NCI-H2196 (cell line): Measurements from ENCODE around the gene SQOR.

Experiments used
- DNase-seq: peaks from one replicate; lab custom pipeline; 2025; ENCODE audit not compliant: unreplicated experiment; lab: John Stamatoyannopoulos, UW

The SQOR gene

DNA sequence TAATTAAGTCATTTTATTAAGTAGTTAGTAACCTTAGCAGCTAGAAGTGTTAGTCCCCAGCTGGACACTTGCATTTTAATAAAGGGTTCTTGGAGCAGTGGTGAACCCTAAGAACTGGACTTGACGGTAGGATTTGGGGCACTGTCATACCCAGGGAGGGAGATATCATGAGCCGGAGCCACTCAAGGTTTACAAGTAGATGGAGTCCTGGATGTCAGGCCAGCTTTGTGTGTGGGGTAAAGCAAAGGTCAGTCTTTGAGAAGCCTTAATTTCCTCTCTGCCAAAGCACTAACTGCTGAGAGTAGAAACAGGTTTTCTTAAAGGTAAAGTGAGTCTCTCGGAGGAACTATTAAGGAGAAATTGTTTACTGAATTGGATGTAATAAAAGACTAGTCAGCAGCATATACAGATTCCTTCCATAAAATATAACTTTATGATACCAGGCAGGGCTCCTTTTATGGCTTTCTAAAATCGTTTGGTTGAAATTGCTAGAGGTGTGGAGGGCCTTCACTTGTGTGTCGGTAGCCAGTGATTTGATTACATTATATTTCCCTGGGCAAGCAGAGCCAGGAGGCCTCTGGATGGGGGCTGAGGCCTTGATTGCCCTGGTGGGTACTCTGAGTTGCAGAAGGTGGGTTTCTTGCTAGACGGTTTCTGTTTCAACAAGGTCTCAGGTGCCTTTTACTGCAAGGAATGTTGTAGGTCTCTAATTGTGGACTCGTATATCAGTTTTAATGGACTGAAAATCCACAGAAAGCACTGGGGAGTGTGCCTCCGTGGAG, 23.1 kb downstream of the SQOR start:
- no peak for DNase-seq

DNA sequence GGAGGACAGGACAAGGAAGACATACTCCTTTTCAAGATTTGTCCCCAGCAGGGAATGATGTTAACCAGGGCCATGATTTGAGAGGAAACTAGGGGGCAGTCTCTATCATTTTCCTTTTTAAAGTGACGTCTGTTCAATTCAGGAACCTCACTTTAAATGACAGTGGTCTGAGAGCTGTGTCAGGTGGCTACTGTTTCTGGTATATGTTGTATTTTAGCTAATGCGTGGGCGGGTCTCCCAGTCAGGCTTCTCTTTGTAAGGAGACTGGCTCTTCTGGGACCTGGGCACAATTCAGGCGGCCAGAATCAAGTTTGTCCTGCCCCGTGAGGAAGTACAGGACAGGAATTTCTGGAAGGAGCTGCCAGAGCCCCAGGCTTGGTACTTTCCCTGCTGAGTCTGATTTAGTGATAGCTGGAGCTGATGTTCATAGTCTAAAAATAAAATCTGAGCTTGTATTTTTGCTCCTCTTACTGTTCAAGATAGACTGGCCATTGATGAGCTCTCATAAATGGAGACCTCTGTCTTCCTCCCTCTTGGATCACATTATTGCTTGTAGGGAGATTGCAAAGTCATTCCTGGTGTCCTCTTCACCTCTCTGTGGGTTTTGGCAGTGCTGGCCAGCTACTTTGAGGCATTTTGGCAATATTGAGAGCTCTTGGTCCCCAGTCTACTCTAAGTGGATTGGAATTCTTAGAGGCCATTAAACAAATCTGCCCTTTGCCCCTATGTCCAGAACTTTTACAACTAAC, 25.6 kb downstream of the SQOR start:
- DNase-seq: no peak

DNA sequence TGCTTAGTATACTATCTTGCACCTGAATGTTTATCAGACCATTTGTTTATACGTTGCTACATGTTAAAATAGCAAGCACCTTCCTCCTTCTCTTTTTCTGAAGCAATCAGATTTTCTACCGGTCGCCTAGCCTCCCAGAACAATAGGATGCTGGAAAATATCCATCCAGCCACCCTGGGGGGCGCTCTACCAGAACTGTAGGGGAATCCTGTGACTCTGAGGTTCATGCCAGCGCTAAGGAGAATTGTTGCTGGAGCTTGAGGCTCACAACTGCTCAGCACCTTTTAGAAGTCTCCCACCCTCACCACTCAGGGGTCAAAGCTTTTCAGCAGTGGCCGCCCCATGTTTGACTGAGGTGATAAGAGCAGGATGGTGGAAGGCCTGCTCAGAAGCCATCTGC, 27.5 kb downstream of the SQOR start:
- DNase-seq: no peak

DNA sequence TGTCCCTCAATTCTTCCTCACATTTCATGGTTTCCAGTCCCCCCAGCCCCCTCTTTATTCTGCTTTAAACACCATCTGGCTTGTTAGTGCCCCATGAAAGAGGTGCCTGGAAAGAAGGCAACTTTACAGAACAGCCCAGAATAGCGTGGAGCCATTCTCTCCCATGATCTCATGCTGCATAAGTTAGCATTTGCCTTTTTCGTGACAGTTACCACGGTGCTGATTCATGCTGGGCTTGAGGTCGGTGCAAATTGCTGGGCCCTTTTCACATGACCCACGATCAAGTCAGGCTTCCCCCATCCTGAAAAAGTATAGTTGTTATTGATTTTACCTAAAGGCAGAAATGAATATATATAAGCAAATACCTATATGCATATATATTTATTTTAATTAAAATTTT, 29.6 kb downstream of the SQOR start:
- DNase-seq: no peak

DNA sequence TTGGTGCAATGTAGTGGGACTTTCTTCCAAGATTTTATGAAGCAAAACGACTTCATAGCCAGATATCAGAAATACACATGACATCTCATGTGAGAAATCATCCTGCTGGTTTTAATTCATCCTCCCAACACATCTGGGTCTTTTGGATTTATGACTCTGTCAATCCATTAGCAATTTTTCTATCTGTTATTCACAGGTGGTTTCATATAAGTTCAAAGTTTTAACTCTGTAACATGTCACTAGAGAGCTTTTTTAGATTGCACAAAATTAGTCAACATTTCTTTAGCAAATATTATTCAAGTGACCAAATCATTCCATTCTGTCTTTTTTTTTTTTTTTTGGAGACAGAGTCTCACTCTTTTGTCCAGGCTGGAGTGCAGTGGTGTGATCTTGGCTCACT, 30.4 kb downstream of the SQOR start:
- DNase-seq: no peak

DNA sequence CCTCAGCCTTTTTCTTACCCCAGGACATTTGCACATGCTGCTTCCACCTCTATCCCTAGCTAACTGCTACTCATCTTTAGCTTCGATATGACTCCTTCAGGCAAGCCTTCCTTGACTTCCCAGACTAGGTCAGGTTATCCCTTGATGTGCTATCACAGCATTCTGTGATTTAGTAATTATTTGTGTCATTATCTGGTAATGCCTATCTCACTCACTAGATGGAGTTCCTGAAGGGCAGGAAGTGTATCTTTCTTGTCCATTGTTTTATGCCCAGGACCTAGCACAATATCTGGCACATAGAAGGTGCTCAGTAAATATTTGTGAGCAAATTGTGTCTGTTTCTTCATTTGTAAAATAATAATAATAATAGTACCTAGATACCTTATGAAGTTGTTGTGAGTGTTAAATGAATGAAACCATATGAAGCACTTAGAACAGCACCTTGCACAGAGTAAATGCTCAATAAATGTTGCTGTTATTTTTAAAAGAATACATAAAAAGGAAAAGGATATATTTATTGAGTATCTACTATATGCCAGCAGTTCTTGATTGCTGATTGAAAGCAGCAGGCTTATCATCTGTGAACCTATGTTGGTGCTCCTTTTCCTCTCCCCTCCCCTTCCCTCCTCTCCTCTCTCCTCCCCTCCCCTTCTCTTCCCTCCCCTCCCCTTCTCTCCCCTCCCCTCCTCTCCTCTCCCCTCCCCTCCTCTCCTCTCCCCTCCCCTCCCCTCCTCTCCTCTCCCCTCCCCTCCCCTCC, 31.5 kb downstream of the SQOR start:
- DNase-seq: no peak

DNA sequence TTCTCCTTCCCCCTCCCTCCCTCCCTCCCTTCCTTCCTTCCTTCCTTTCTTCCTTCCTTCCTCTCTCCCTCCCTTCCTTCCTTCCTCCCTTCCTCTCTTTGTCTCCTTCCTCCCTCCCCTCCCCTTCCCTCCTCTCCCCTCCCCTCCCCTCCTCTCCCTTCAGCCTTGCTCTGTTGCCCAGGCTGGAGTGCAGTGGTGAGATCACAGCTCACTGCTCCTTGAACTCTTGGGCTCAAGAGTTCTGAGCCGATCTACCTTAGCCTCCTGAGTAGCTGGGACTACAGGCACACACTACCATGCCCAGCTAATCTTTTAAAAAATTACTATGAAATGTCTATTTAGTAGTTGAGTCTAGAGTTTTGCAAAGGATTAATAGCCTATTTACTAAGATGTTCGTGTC, 32.2 kb downstream of the SQOR start:
- DNase-seq: no peak

DNA sequence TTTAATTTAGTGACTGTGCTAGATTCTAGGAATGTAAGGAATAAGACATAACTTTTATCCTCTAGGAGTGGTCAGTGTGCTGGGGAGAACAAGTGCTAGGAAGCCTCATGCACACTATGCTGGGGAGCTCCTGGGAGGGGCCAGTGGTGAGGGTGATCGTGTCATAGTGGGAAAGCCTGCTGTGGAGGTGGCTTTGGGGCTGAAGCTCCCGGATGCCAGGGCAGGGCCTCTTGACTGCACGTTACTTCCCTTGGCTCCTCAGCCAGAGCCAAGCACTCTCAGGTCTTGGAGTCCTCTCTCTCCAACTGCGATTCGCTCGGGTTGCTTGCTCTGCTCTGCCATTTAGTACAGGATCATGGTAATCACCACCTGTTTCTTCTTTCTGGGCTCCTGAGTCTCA, 33.6 kb downstream of the SQOR start:
- no peak for DNase-seq

DNA sequence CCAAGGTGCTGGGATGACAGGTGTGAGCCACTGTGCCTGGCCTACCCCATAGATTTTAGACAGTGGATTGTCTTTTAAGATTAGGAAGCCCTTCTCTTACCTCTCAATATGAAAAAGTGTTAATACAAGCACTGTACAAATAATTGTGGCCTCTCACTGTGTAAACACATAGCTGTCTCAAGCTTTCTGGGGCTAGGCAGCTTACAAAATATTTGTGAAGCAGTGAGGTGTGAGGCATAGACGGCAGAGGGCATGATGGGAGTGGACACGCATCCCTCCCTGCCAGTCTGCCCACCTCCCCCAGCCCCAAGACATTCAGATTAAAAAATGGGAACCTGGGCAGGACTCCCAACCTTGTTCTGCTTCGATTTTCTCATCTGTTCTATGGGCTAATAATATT, 34.6 kb downstream of the SQOR start:
- no peak for DNase-seq

DNA sequence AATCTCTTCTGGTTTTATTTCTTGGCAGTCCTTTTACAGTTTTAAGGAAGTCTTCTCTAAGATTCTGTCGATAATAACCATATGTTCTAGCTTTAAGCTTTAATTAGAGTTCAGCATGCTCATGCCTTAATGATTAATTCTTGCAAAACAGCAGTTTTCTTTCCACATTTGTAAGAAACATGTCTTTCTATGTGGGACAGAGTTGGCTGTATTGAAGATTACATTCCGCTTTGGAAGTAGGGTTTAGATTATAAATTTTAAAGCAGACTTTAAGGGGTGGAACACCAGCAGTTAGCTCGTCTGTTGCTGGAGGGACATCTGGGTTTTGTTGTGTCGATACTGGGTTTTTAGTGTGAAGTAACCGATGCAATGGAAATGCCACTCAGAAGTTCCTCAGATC, 35.3 kb downstream of the SQOR start:
- DNase-seq: no peak

DNA sequence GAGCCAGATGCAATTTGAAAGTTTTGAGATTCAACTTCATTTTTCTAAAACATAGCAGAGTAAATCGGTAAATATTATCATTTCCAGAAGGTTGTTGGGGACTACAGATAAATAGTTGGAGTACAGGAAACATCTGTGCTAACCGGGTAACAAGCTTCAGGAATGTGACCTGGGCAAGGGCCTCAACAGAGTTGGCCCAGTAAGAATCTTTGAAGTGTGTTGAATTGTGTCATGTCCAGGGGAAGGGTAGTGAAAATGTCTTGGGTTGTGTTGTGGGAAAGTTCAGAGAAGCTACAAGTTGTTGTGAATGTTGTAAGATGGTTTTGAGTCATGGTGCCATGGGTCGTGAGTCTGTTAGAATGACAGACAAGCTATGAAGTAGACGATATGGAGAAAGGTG, 35.7 kb downstream of the SQOR start:
- DNase-seq: no peak

DNA sequence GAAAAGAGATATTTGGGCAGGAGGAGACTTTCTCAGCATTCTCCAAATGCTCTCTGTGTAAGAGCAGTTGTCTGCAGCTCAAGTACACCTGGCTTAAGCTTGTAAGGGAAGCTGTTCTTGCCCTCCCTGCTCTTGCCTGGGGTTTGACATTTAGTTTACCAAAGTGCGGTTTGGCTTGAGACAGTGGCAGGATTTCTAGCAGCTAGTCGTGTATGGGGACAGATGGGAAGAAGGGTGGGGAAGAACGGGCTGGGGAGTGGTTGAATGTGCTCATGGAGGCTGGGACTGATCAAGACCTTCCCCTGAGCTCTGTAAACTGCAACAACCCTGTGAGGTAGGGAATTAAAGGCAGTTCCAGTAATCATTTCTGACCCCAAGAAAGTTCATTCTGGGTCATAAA, 39.8 kb downstream of the SQOR start:
- no peak for DNase-seq

DNA sequence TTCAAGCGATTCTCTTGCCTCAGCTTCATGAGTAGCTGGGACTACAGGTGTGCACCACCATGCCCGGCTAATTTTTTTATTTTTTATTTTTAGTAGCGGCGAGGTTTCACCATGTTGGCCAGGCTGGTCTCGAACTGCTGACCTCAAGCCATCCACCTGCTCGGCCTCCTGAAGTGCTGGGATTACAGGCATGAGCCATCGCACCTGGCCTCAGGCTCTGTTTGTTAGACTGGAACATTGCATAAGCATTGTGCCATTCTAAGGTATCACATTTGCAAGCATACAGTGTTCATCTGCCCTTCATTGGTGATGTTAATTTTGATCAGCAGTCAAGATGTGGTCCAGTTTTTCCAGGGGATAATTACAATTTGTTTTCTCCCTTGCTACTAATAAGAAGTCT, 43.0 kb downstream of the SQOR start:
- DNase-seq: no peak

DNA sequence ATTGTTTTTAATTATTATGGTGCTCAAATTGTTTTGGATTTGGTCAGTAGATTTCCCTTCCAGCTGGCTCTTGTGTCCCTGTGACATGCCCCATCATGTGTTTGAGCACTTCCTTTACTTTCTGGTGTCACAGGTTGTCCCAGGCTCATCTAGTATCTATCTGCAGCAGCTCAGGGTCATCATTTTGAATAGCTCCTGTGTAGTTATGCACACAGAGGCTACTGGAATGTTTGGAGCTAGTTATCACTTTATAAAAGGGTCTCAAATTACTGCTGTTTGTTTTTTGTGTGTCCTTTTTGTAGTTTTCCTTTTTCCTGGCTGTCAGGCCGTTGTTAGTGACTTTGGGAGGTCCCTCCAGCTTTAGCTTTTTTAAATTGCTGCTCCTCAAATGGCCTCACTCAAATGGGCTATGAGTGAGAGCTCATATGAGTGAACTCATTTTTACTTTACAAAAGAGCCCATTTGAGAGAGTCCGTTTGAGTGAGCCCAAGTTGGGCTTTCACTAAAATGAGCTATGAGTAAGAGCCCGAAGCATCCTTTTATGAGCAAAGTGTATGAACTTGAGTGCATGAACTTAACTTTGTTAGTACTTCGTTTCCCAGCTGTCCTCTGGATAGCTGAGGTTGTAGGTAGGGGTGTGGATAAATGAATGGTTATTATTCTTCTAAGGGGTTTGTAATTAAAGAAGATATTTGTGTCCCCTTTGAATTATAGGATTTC, 43.8 kb downstream of the SQOR start:
- no peak for DNase-seq

DNA sequence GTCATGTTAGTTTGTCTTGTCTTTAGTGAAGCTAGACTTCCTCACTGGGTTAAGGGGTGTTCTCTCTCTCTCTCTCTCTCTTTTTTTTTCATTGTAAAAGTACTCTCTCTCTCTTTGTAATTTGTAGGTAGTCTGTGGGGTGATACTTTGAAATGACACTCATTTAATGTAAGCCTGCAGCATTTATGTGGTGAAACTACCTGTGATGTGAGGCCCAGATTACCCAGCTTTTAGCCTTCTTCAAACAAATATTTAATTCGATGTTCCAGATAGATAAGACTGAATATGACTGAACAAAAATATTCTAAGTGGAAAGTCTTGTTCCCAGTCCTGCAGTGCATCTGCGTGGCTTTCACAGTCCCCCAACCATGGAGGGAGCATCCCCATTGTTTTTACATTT, 49.7 kb downstream of the SQOR start:
- DNase-seq: no peak

DNA sequence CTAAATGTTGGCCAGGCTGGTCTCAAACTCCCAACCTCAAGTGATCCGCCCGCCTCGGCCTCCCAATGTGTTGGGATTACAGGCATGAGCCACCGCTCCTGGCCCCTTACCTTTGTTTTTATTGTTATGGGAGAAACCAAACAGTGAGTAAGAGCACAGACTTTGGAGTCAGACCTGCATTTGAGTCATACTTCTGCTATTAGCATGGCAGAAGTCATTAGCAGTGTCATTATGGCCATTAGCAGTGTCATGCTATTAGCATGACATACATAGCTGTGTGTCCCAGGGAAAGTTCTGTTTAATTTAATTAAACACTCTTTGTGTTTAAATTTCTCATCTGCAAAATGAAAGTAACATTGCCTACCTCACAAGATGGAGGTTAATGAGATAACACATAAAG, 54.8 kb downstream of the SQOR start:
- DNase-seq: no peak

DNA sequence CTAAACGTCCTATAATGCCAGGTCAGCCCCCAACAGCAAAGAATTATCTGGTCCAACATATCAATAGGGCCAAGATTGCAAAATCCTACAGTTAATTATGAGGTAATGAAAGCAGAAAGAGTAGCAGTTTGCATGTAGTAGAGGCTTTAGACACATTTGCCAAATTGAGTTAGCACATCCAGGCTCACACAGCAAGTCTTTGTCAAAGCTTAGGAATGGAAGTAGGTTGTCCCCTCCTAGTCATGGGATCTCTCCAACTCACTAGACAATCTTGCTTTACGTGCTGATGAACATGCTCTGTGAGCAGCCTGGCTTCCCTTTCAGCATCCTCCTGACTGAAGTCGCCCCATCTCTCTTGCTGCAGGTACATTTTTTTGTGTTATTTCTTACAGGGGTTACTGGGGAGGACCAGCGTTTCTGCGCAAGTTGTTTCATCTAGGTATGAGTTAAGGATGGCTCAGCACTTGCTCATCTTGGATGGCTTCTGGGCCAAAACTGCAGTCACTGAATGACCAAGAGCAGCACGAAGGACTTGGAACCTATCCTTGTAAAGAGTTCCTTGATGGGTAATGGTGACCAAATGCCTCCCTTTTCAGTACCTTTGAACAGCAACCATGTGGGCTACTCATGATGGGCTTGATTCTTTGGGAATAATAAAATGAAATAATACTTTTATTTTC, 55.9 kb downstream of the SQOR start:
- DNase-seq: no peak

DNA sequence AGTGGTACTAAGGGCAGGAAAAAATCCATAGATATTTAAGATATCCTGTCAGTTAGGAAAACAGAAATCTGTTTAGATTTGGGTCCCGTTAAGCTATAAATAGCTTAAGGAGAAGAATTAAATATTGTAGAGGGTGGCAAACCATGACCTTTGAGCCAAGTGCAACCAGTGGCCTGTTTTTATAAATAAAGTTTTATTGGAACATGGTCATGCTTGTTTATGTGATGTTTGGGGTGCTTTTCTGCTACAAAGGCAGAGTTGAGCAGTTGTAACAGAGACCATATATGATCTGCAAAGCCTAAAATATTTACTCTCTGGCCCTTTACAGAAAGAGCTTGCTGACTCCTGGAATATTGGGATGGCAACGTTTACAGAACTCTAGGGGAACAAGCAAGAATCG, 66.3 kb downstream of the SQOR start:
- DNase-seq: no peak

DNA sequence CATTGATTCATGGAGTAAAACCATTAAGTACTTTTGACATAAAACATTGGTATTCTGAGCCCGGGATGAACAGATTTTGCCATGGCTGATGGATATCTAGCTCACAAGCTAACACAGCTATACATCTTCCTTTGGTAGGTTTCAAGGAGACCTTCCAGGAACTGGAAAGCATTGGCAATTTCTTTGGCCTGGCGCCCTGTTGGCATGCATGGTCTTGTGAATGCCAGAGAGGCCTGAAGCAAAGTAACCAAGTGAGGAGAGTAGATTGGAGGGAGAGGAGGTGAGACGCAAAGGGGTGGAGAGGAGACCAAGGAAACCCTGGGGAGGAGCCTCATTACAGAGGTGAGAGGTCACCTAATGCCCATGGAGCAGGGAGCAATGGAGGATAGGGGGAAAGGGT, 67.2 kb downstream of the SQOR start:
- no peak for DNase-seq

DNA sequence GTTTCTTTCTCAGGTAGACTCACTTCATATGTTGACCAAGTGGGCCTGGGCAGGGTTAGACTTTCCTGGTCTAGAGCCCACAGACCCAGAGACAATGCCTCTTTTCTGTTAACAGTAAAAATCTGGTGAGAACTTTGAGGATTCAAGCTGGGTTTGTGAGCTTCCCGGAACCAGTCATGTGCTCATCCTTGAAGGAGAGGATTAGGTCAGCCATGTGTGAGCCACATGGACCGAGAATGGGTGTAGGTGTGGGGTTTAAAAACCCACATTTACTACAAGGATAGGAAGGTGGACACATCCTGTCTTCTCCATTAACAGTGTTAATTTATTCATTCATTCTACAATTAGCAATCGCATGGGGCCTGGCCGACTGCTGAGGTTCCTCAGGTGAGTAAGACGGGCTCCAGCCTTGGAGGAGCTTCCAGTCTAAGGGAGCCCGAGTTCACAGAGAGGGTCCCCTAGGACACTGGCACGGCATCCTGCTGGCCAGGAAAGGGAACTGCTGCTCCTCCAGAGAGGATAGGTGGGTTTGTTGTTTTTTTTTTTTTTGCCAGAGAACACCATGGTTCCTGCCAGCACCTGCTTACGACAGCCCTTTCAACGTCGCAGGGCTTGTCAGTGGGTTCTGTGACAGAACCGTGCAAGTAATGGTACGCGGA, 69.0 kb downstream of the SQOR start:
- no peak for DNase-seq
